ENCODE results near the gene USP17L12.
"Not testable (repeated sequence)": the region's sequence is repeated elsewhere in the genome, so short reads cannot be mapped to it uniquely, and the experiment has no call there.

Gene USP17L12, protein sequence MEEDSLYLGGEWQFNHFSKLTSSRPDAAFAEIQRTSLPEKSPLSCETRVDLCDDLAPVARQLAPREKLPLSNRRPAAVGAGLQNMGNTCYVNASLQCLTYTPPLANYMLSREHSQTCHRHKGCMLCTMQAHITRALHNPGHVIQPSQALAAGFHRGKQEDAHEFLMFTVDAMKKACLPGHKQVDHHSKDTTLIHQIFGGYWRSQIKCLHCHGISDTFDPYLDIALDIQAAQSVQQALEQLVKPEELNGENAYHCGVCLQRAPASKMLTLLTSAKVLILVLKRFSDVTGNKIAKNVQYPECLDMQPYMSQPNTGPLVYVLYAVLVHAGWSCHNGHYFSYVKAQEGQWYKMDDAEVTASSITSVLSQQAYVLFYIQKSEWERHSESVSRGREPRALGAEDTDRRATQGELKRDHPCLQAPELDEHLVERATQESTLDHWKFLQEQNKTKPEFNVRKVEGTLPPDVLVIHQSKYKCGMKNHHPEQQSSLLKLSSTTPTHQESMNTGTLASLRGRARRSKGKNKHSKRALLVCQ

DNA sequence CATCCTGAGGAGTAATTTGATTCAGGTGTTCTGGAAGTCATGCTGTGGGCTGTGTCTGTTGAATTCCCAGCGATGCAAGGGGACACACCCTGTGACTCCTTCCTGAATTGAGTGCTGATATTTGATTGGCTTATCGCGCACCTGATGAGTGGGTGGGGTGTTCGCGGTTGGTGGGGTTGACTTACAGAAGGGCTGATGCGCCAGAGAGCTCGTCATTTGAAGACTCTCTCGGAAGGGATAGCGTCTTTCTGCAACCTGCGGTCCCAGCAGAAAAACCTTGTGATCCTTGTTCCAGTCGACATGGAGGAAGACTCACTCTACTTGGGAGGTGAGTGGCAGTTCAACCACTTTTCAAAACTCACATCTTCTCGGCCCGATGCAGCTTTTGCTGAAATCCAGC, at the start of gene USP17L12:
Gene USP17L12, plus strand, starts transcription at position 301 of the 400 bp plus-strand sequence. Its CDS starts 0 bp downstream, at position 301.
- not testable (repeated sequence) for DNase-seq (ENCODE audit: low read depth)

- DNase-seq (ENCODE audit: low read depth): not testable (repeated sequence)
Observed at GRCh38 chr4:9210357-9210756, 9.6 kb upstream of the USP17L12 start, which contains the start of gene USP17L10. USP17L10 (plus strand) TSS chr4:9210657; CDS start chr4:9210657, 0 bp downstream.

DNA sequence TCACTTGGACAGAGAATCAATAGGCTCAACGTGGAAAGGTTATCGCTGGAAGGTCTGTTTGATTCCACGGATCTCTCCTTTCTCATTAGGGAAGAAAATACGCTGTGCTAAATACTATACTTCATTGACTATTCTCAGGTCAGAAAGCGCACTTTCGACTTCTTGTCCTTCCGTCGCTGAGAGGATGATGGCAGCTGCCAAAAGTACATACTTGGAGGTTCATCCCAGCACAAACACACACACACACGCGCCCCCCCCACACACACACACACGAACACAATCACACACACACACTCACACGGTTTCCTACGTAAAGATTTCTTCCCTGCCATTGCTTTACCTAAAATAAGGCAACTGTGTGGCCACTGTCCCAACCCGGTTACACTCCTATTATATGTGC, 5.3 kb upstream of the USP17L12 start:
- DNase-seq (ENCODE audit: low read depth): not testable (repeated sequence)

GRCh38 chr4:9215105-9215504, 4.8 kb upstream of the USP17L12 start, which contains the start of gene USP17L11:
USP17L11 (plus strand) TSS chr4:9215405; CDS start chr4:9215405, 0 bp downstream.
- DNase-seq (ENCODE audit: low read depth): not testable (repeated sequence)

DNA sequence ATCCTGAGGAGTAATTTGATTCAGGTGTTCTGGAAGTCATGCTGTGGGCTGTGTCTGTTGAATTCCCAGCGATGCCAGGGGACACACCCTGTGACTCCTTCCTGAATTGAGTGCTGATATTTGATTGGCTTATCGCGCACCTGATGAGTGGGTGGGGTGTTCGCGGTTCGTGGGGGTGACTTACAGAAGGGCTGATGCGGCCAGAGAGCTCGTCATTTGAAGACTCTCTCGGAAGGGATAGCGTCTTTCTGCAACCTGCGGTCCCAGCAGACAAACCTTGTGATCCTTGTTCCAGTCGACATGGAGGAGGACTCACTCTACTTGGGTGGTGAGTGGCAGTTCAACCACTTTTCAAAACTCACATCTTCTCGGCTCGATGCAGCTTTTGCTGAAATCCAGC, 4.6 kb downstream of the USP17L12 start, which contains the start of gene USP17L13:
Gene USP17L13, plus strand, starts transcription at position 301 of the 400 bp plus-strand sequence. Its CDS starts 0 bp downstream, at position 301.
- not testable (repeated sequence) for DNase-seq (ENCODE audit: low read depth)

DNA sequence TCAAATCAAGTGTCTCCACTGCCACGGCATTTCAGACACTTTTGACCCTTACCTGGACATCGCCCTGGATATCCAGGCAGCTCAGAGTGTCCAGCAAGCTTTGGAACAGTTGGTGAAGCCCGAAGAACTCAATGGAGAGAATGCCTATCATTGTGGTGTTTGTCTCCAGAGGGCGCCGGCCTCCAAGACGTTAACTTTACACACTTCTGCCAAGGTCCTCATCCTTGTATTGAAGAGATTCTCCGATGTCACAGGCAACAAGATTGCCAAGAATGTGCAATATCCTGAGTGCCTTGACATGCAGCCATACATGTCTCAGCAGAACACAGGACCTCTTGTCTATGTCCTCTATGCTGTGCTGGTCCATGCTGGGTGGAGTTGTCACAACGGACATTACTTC, 10.3 kb downstream of the USP17L12 start:
- DNase-seq (ENCODE audit: low read depth): not testable (repeated sequence)

DNA sequence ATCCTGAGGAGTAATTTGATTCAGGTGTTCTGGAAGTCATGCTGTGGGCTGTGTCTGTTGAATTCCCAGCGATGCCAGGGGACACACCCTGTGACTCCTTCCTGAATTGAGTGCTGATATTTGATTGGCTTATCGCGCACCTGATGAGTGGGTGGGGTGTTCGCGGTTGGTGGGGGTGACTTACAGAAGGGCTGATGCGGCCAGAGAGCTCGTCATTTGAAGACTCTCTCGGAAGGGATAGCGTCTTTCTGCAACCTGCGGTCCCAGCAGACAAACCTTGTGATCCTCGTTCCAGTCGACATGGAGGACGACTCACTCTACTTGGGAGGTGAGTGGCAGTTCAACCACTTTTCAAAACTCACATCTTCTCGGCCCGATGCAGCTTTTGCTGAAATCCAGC, 14.1 kb downstream of the USP17L12 start, which contains the start of gene USP17L15:
Gene USP17L15, plus strand, starts transcription at position 301 of the 400 bp plus-strand sequence. Its CDS starts 0 bp downstream, at position 301.
- DNase-seq (ENCODE audit: low read depth): not testable (repeated sequence)

- DNase-seq (ENCODE audit: low read depth): not testable (repeated sequence)
Observed at GRCh38 chr4:9238461-9238860, 18.5 kb downstream of the USP17L12 start.

GRCh38 chr4:9243579-9243978, 23.6 kb downstream of the USP17L12 start, which contains the start of gene USP17L17:
USP17L17 (plus strand) TSS chr4:9243879; CDS start chr4:9243879, 0 bp downstream.
- not testable (repeated sequence) for DNase-seq (ENCODE audit: low read depth)

- DNase-seq (ENCODE audit: low read depth): not testable (repeated sequence)
Observed at GRCh38 chr4:9247953-9248680, 28.2 kb downstream of the USP17L12 start, which contains the start of gene USP17L18. USP17L18 (plus strand) TSS chr4:9248630; CDS start chr4:9248630, 0 bp downstream.

DNA sequence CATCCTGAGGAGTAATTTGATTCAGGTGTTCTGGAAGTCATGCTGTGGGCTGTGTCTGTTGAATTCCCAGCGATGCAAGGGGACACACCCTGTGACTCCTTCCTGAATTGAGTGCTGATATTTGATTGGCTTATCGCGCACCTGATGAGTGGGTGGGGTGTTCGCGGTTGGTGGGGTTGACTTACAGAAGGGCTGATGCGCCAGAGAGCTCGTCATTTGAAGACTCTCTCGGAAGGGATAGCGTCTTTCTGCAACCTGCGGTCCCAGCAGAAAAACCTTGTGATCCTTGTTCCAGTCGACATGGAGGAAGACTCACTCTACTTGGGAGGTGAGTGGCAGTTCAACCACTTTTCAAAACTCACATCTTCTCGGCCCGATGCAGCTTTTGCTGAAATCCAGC, 33.1 kb downstream of the USP17L12 start, which contains the start of gene USP17L19:
Gene USP17L19, plus strand, starts transcription at position 301 of the 400 bp plus-strand sequence. Its CDS starts 0 bp downstream, at position 301.
- not testable (repeated sequence) for DNase-seq (ENCODE audit: low read depth)

DNA sequence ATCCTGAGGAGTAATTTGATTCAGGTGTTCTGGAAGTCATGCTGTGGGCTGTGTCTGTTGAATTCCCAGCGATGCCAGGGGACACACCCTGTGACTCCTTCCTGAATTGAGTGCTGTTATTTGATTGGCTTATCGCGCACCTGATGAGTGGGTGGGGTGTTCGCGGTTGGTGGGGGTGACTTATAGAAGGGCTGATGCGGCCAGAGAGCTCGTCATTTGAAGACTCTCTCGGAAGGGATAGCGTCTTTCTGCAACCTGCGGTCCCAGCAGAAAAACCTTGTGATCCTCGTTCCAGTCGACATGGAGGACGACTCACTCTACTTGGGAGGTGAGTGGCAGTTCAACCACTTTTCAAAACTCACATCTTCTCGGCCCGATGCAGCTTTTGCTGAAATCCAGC, 37.9 kb downstream of the USP17L12 start, which contains the start of gene USP17L20:
Gene USP17L20, plus strand, starts transcription at position 301 of the 400 bp plus-strand sequence. Its CDS starts 0 bp downstream, at position 301.
- DNase-seq (ENCODE audit: low read depth): not testable (repeated sequence)

GRCh38 chr4:9262572-9262971, 42.6 kb downstream of the USP17L12 start, which contains the start of gene USP17L21:
USP17L21 (plus strand) TSS chr4:9262872; CDS start chr4:9262872, 0 bp downstream.
- not testable (repeated sequence) for DNase-seq (ENCODE audit: low read depth)

DNA sequence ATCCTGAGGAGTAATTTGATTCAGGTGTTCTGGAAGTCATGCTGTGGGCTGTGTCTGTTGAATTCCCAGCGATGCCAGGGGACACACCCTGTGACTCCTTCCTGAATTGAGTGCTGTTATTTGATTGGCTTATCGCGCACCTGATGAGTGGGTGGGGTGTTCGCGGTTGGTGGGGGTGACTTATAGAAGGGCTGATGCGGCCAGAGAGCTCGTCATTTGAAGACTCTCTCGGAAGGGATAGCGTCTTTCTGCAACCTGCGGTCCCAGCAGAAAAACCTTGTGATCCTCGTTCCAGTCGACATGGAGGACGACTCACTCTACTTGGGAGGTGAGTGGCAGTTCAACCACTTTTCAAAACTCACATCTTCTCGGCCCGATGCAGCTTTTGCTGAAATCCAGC, 47.4 kb downstream of the USP17L12 start, which contains the start of gene USP17L22:
Gene USP17L22, plus strand, starts transcription at position 301 of the 400 bp plus-strand sequence. Its CDS starts 0 bp downstream, at position 301.
- DNase-seq (ENCODE audit: low read depth): not testable (repeated sequence)
